ENCODE measurements around the gene ACOXL. TPM values are rescaled to one million over a fixed set of nuclear protein-coding genes. Genes with fewer than 3 reads are reported as not detected.

The ACOXL gene
- total RNA-seq, 1 donor from 2014 or later, result 0.20 TPM

DNA sequence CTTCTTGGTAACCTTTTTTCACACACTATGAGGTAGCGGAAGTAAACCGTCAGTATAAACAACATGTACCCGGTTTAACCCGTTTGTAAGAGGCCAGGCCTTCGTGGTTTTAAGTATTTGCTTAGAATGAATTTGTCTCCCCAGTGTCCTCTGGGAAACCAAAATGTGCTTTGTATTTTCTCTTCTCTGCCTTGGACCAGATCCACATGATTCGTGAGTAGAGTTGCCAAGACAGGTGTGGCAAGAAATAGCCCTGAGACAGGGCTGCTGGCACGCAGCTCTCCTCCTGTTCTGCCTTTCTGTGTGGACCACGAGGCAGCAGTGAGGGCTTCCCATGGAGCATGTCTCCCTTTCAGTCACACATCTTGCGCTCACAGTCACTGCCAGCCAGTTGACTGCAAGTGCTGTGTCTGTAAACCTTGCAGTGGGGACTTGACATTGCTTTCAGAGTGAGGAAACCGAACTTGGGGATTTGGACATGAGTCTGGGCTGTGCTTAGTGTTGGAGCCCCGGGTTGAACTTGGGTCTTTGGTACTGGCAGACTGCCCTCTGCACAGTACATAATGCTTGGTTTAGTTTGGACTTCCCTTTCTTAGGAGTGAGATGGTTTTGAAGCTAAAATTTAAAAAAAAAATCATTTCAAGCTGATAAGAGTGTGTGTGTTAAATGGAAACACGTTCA lies 407.4 kb downstream of the ACOXL start:
- POLR2A ChIA-PET, result interaction anchor here (0.9 to 1.4 kb wide), 3 partner anchors 9 to 19 kb away, joined by 3 read pairs; partner anchors contain the start of gene BCL2L11
- no peak overlapping the region for H3K4me3 Mint-ChIP-seq

DNA sequence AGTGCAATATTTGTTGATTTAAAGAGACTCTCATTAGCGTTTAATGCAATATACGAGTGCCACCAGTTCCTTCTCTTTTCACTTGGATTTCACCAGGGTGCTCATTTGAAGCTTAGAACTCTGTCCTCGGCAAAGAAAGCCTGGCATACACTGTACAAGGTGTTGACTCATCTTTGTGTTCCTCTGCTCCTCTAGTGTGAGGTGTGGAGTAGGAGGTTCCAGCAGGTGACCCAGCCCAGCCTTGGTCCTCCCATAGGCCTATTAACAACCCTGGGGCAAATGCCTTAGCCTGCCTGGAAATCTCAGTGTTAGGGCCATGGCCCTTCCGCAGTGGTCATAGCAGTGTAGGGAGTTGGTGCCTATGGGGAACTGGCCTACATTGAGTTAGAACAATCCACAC lies 408.4 kb downstream of the ACOXL start:
- Mint-ChIP-seq H3K27me3 (no peaks in the 10 kb centered on the region), H3K9me3 (no peaks in the 10 kb centered on the region), H3K4me3 (no peak overlapping the region), H3K4me1 (peaks cover 11% of the 10 kb centered on the region), H3K36me3 (ENCODE audit: low read depth) (peaks cover 91% of the 10 kb centered on the region), H3K27ac (no peak overlapping the region)
- DNase-seq (no peak), ATAC-seq (ENCODE audit: low read depth) (no peak)
- intact Hi-C loops (cut with micrococcal nuclease), result no loop called here
- TF ChIP-seq, protein P1, sequence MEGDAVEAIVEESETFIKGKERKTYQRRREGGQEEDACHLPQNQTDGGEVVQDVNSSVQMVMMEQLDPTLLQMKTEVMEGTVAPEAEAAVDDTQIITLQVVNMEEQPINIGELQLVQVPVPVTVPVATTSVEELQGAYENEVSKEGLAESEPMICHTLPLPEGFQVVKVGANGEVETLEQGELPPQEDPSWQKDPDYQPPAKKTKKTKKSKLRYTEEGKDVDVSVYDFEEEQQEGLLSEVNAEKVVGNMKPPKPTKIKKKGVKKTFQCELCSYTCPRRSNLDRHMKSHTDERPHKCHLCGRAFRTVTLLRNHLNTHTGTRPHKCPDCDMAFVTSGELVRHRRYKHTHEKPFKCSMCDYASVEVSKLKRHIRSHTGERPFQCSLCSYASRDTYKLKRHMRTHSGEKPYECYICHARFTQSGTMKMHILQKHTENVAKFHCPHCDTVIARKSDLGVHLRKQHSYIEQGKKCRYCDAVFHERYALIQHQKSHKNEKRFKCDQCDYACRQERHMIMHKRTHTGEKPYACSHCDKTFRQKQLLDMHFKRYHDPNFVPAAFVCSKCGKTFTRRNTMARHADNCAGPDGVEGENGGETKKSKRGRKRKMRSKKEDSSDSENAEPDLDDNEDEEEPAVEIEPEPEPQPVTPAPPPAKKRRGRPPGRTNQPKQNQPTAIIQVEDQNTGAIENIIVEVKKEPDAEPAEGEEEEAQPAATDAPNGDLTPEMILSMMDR (IDR thresholded peaks at IDR 0.05), result no peak
- POLR2A ChIA-PET, result interaction anchor here (0.6 to 1.4 kb wide), 2 partner anchors 13 to 20 kb away, joined by 3 to 8 read pairs; partner anchors contain the start of gene BCL2L11
- CTCF ChIA-PET, result no interaction called here

More for the DNA sequence above, 407.4 kb downstream of the ACOXL start:
- ATAC-seq (ENCODE audit: low read depth), result no peak
- Mint-ChIP-seq H3K27ac (no peak overlapping the region), H3K4me1 (peaks cover 11% of the 10 kb centered on the region), H3K36me3 (ENCODE audit: low read depth) (peaks cover 90% of the 10 kb centered on the region), H3K9me3 (no peaks in the 10 kb centered on the region), H3K27me3 (no peaks in the 10 kb centered on the region)
- DNase-seq, result no peak
- intact Hi-C loops (cut with micrococcal nuclease), result no loop called here
- TF ChIP-seq, protein P1 (IDR thresholded peaks at IDR 0.05), result no peak
- CTCF ChIA-PET, result no interaction called here

DNA sequence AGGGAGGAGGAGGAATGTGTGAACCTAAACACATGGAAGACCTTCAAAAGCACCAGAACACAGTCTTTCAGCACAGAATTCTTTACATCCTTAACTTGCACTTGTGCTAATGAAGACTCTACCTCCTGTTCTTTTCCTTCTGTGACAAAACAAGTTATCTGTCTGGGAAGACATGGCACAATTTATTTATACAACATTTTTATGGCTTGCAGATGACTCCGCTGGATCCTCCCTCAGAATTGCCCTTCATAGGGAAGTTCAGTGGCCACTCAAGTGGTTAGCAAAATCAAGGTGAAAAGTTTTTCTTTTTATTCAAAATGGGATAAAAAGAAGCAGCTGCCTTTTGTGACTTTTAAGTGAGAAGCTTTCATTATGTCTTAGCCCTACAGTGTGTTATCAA lies 409.7 kb downstream of the ACOXL start:
- no peak overlapping the region for H3K4me3 Mint-ChIP-seq
- ChIA-PET CTCF (interaction anchor here (1.0 kb wide), 1 partner anchor 16 kb away, joined by 5 read pairs; no protein-coding TSS in a partner anchor), POLR2A (interaction anchor here (0.6 to 1.1 kb wide), 4 partner anchors 9 to 17 kb away, joined by 3 to 7 read pairs (median 4); no protein-coding TSS in a partner anchor)
- H3K27me3 Mint-ChIP-seq, result no peaks in the 10 kb centered on the region
- DNase-seq (no peak), ATAC-seq (ENCODE audit: low read depth) (no peak)
- H3K36me3 Mint-ChIP-seq (ENCODE audit: low read depth), result peaks cover 85% of the 10 kb centered on the region
- no peaks in the 10 kb centered on the region for H3K9me3 Mint-ChIP-seq
- TF ChIP-seq, protein P1 (IDR thresholded peaks at IDR 0.05), result no peak
- peaks cover 11% of the 10 kb centered on the region for H3K4me1 Mint-ChIP-seq
- no peak overlapping the region for H3K27ac Mint-ChIP-seq
- intact Hi-C loops (cut with micrococcal nuclease), result loop anchor here (2.0 kb wide), 1 partner anchor 13 kb away; no protein-coding TSS in a partner anchor

DNA sequence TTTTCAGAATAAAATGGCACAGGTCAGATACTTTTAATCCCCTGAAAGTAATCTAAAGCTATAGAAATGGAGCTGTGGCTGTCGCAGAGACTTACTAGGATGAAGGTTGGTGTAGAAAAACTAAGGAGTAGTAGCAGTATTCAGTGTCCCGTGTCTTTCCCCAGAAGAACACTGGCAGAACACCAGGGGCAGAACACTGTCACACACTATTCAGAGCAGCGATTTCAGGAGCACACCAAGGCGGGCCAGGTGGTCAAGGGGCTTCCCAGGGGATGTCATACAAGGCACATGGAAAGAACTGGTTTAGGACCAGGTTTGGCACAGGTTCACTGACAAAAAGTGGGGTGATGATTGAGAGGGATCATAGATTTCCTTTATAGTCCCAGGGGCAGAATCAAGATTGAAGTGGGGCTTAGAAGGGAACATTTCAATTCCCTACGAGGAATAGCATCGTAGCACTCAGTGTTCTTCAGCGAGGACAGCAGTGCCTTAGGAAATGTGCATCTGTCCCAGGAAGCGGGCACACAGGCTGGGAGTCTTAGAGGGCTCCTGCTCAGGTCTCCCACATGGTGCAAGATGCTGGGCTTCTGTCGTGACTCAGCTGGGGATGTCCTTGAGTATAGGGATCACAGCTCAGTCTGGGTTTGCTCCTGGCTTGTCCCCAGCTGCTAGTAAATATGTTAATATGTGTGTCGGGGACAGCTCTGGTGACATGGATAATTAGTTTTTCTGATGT lies 410.9 kb downstream of the ACOXL start:
- H3K27ac Mint-ChIP-seq, result no peak overlapping the region
- peaks cover 11% of the 10 kb centered on the region for H3K4me1 Mint-ChIP-seq
- ATAC-seq (ENCODE audit: low read depth), result no peak
- H3K27me3 Mint-ChIP-seq, result no peaks in the 10 kb centered on the region
- ChIA-PET CTCF (interaction anchor here (1.0 to 1.6 kb wide), 2 partner anchors 15 to 26 kb away, joined by 4 to 5 read pairs; no protein-coding TSS in a partner anchor), POLR2A (interaction anchor here (0.7 to 6.1 kb wide), 6 partner anchors 8 to 424 kb away, joined by 3 to 51 read pairs (median 4); no protein-coding TSS in a partner anchor)
- peaks cover 84% of the 10 kb centered on the region for H3K36me3 Mint-ChIP-seq (ENCODE audit: low read depth)
- H3K9me3 Mint-ChIP-seq, result no peaks in the 10 kb centered on the region
- H3K4me3 Mint-ChIP-seq, result no peak overlapping the region
- no peak for DNase-seq
- TF ChIP-seq, protein P1 (IDR thresholded peaks at IDR 0.05), result no peak
- intact Hi-C loops (cut with micrococcal nuclease), result loop anchor here (2.0 kb wide), 1 partner anchor 14 kb away; no protein-coding TSS in a partner anchor

DNA sequence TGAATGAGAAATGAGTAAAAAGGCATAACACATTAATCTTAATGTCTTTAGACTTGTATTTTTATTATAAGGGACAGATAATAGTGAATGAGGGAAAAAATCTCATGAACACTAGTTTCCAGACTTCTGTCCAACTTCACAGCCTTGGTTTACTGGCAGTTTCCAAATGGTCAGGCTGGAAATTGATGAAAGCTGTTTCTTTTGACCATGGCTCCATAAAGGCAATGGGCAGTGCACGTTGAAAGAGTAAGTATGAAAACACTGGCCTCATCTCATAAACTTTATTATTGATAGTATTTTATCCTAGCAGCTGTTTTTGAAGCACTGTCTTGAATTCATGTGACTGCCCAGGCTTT lies 411.4 kb downstream of the ACOXL start:
- TF ChIP-seq, protein P1 (IDR thresholded peaks at IDR 0.05), result no peak
- no peak overlapping the region for H3K4me3 Mint-ChIP-seq
- DNase-seq (no peak), ATAC-seq (ENCODE audit: low read depth) (no peak)
- no peak overlapping the region for H3K27ac Mint-ChIP-seq
- H3K9me3 Mint-ChIP-seq, result no peaks in the 10 kb centered on the region
- no peaks in the 10 kb centered on the region for H3K27me3 Mint-ChIP-seq
- H3K4me1 Mint-ChIP-seq, result peaks cover 10% of the 10 kb centered on the region
- peaks cover 84% of the 10 kb centered on the region for H3K36me3 Mint-ChIP-seq (ENCODE audit: low read depth)
- intact Hi-C loops (cut with micrococcal nuclease), result loop anchor here (2.0 kb wide), 1 partner anchor 15 kb away; no protein-coding TSS in a partner anchor
- ChIA-PET CTCF (interaction anchor here (1.6 kb wide), 1 partner anchor 26 kb away, joined by 4 read pairs; no protein-coding TSS in a partner anchor), POLR2A (interaction anchor here (0.6 to 6.1 kb wide), 5 partner anchors 13 to 425 kb away, joined by 3 to 51 read pairs (median 5); no protein-coding TSS in a partner anchor)
